Mucosa of rectum (tissue), 2 donors: Measurements from ENCODE around the gene APOBEC3H.
A peak's percentile ranks its signal among the peaks of the same experiment; 100 is the strongest.

Source experiments
- H3K27ac ChIP-seq, 2 donors: one replicate each; pipeline ENCODE4 v1.7.0; 2013; ENCODE audit warnings: inconsistent platforms in 2 of 2, low read depth in 2 of 2, low read length in 2 of 2
- H3K27me3 ChIP-seq, 2 donors: one replicate each; pipeline ENCODE4 v1.7.0; 2013; ENCODE audit warnings: low read length in 2 of 2; ENCODE audit not compliant: control insufficient read depth in 2 of 2, insufficient read depth in 2 of 2
- H3K36me3 ChIP-seq, 2 donors: one replicate each; pipeline ENCODE4 v1.7.0; 2013; ENCODE audit warnings: low read length in 2 of 2; ENCODE audit not compliant: control insufficient read depth in 2 of 2, insufficient read depth in 2 of 2
- H3K4me1 ChIP-seq, 2 donors: one replicate each; pipeline ENCODE4 v1.7.0; 2013; ENCODE audit warnings: low read length in 2 of 2, mild to moderate bottlenecking in 1 of 2; ENCODE audit not compliant: control insufficient read depth in 2 of 2, insufficient read depth in 2 of 2
- H3K4me3 ChIP-seq, 2 donors: one replicate each; pipeline ENCODE4 v1.7.0; 2013; ENCODE audit warnings: low read length in 2 of 2
- H3K9ac ChIP-seq, 2 donors: one replicate each; pipeline ENCODE4 v1.7.0; 2013; ENCODE audit warnings: low read length in 2 of 2, low read depth in 1 of 2, mild to moderate bottlenecking in 1 of 2
- H3K9me3 ChIP-seq, 2 donors: one replicate each; pipeline ENCODE4 v1.7.0; 2013; ENCODE audit warnings: low read length in 2 of 2; ENCODE audit not compliant: control insufficient read depth in 2 of 2
- donor health status: healthy.
- donor health status: Normal muscosa, but diverticular disease.

The APOBEC3H gene

GRCh38 chr22:39081016-39081415 lies 16.0 kb upstream of the APOBEC3H start:
- Histone ChIP-seq H3K27ac (no peak overlapping the region), H3K9me3 (no peaks in the 10 kb centered on the region), H3K9ac (no peak overlapping the region), H3K4me1 (peaks cover 4% of the 10 kb centered on the region in 2 donors), H3K27me3 (no peaks in the 10 kb centered on the region), H3K4me3 (no peak overlapping the region), H3K36me3 (peaks cover 0 to 5% of the 10 kb centered on the region in 2 donors)

- H3K36me3 ChIP-seq = peaks cover 0 to 5% of the 10 kb centered on the region in 2 donors
- no peaks in the 10 kb centered on the region for H3K9me3 ChIP-seq
- H3K27me3 ChIP-seq = no peaks in the 10 kb centered on the region
- H3K4me1 ChIP-seq = peaks cover 4% of the 10 kb centered on the region in 2 donors
- H3K9ac ChIP-seq = no peak overlapping the region
- no peak overlapping the region for H3K4me3 ChIP-seq
- no peak overlapping the region for H3K27ac ChIP-seq
Observed at GRCh38 chr22:39081598-39081997, 15.4 kb upstream of the APOBEC3H start.

- H3K4me3 ChIP-seq = no peak overlapping the region
- H3K27me3 ChIP-seq = no peaks in the 10 kb centered on the region
- H3K9ac ChIP-seq = no peak overlapping the region
- peaks cover 0 to 4% of the 10 kb centered on the region in 2 donors for H3K4me1 ChIP-seq
- no peaks in the 10 kb centered on the region for H3K9me3 ChIP-seq
- peaks cover 0 to 5% of the 10 kb centered on the region in 2 donors for H3K36me3 ChIP-seq
- no peak overlapping the region for H3K27ac ChIP-seq
Observed at GRCh38 chr22:39083212-39084165, 13.6 kb upstream of the APOBEC3H start.

- Histone ChIP-seq H3K27ac (no peak overlapping the region), H3K36me3 (peaks cover 0 to 5% of the 10 kb centered on the region in 2 donors), H3K4me1 (peaks cover 0 to 4% of the 10 kb centered on the region in 2 donors), H3K4me3 (no peak overlapping the region), H3K9ac (no peak overlapping the region), H3K9me3 (no peaks in the 10 kb centered on the region), H3K27me3 (no peaks in the 10 kb centered on the region)
Observed at GRCh38 chr22:39084666-39085065, 12.4 kb upstream of the APOBEC3H start.

- Histone ChIP-seq H3K9ac (no peak overlapping the region), H3K4me3 (no peak overlapping the region), H3K27me3 (peaks cover 0 to 3% of the 10 kb centered on the region in 2 donors), H3K27ac (no peak overlapping the region), H3K4me1 (peaks cover 2 to 6% of the 10 kb centered on the region in 2 donors), H3K36me3 (no peaks in the 10 kb centered on the region), H3K9me3 (no peaks in the 10 kb centered on the region)
Observed at GRCh38 chr22:39087098-39087497, 9.9 kb upstream of the APOBEC3H start.

- Histone ChIP-seq H3K36me3 (no peaks in the 10 kb centered on the region), H3K4me3 (no peak overlapping the region), H3K27me3 (peaks cover 0 to 3% of the 10 kb centered on the region in 2 donors), H3K9ac (no peak overlapping the region), H3K9me3 (no peaks in the 10 kb centered on the region), H3K27ac (no peak overlapping the region), H3K4me1 (peaks cover 2 to 9% of the 10 kb centered on the region in 2 donors)
Observed at GRCh38 chr22:39087881-39088684, 9.0 kb upstream of the APOBEC3H start.

- Histone ChIP-seq H3K27ac (no peak overlapping the region), H3K4me3 (no peak overlapping the region), H3K9ac (no peak overlapping the region), H3K4me1 (peaks cover 2 to 9% of the 10 kb centered on the region in 2 donors), H3K9me3 (no peaks in the 10 kb centered on the region), H3K36me3 (no peaks in the 10 kb centered on the region), H3K27me3 (peaks cover 0 to 3% of the 10 kb centered on the region in 2 donors)
Observed at GRCh38 chr22:39088685-39089032, 8.4 kb upstream of the APOBEC3H start.

- no peaks in the 10 kb centered on the region for H3K9me3 ChIP-seq
- no peaks in the 10 kb centered on the region for H3K36me3 ChIP-seq
- H3K27me3 ChIP-seq = peaks cover 0 to 3% of the 10 kb centered on the region in 2 donors
- H3K9ac ChIP-seq = no peak overlapping the region
- no peak overlapping the region for H3K4me3 ChIP-seq
- H3K27ac ChIP-seq = peak overlapping the region; percentile 32 to 74
- H3K4me1 ChIP-seq = peaks cover 2 to 9% of the 10 kb centered on the region in 2 donors
Observed at GRCh38 chr22:39089928-39090327, 7.1 kb upstream of the APOBEC3H start.

- Histone ChIP-seq H3K27me3 (peaks cover 0 to 3% of the 10 kb centered on the region in 2 donors), H3K36me3 (no peaks in the 10 kb centered on the region), H3K4me3 (no peak overlapping the region), H3K4me1 (peaks cover 2 to 9% of the 10 kb centered on the region in 2 donors), H3K9ac (no peak overlapping the region), H3K27ac (peak overlapping the region; percentile 32 to 74), H3K9me3 (no peaks in the 10 kb centered on the region)
Observed at GRCh38 chr22:39090426-39091064, 6.5 kb upstream of the APOBEC3H start.
